Glomerular endothelial cell (primary cell): Measurements from ENCODE around the gene TADA2B. TPM values are rescaled to one million over a fixed set of nuclear protein-coding genes. Genes with fewer than 3 reads are reported as not detected.

Experiments
- DNase-seq: peaks from one replicate; pipeline ENCODE4 v3.0.0-alpha.2; 2011; ENCODE audit warnings: low read depth, low spot score; ENCODE audit errors: extremely low read depth
- total RNA-seq: library from RNA; depleted of rRNA; stranded (reverse); fragments of >200 nt; gene quantifications from 2 replicates; pipeline ENCODE4 v1.2.3, GENCODE V29; 2015

Gene TADA2B
- total RNA-seq, 1 donor from 2014 or later: 15.9 TPM

DNA sequence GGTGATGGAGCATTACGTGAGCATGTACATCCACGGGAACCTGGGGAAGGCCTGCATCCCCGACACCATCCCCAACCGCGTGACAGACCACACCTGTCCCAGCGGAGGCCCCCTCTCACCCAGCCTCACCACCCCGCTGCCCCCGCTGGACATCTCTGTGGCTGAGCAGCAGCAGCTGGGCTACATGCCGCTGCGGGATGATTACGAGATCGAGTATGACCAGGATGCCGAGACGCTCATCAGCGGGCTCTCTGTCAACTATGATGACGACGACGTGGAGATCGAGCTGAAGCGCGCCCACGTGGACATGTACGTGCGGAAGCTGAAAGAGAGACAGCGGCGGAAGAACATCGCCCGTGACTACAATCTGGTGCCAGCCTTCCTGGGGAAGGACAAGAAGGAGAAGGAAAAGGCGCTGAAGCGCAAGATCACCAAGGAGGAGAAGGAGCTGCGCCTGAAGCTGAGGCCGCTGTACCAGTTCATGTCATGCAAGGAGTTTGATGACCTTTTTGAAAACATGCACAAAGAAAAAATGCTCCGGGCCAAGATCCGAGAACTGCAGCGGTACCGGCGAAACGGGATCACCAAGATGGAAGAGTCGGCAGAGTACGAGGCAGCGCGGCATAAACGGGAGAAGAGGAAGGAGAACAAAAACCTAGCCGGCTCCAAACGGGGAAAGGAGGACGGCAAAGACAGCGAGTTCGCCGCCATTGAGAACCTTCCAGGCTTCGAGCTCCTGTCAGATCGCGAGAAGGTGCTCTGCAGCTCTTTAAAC lies 11.1 kb downstream of the TADA2B start:
- no peak for DNase-seq

DNA sequence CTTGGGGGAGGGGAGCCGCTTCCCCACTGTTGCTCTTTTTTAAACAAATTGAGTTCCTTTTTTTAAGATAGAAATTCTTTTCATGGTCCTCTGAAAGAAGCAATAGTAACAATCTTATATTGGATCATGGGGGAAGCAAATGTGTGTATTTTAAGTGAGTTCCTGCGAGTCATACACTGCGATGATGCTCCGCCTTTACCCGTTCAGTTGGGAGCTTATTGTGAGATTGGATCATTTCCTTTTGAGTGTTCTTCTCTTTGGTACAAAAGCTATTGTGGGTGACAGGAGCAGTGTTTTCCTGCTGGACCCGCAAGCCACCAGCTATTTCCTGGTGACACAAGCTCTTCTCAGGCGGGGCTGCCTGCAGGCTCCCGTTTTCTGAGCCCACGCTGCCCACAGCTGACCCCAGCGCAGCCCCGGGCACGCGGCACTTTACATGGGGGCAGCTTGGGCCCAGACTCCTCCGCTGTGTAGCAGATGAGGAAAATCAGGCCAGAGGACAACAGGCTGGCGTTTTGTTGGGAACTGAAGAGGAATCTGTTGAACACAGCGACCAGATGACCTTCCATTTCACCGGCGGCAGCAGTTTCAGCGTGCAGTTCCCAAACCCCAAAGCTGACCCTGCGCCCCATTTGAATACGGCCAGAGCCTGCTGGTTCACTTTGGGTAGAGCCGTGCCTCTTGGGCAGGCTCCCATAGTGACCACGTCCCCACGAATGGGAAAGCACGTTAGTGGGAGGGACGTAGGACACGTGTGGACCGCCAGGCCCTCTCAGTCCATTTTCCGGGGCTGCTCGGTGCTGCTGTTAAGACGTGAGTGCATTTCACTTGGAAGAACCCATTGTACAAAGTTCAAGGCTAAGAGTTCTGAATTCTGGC lies 12.2 kb downstream of the TADA2B start:
- no peak for DNase-seq

- DNase-seq: no peak
These were observed 12.8 kb downstream of the TADA2B start for GRCh38 chr4:7055990-7056325.

- DNase-seq: no peak
These were observed 15.6 kb downstream of the TADA2B start for GRCh38 chr4:7058792-7059191.

- DNase-seq: no peak
These were observed 16.5 kb downstream of the TADA2B start for GRCh38 chr4:7059662-7060061.

DNA sequence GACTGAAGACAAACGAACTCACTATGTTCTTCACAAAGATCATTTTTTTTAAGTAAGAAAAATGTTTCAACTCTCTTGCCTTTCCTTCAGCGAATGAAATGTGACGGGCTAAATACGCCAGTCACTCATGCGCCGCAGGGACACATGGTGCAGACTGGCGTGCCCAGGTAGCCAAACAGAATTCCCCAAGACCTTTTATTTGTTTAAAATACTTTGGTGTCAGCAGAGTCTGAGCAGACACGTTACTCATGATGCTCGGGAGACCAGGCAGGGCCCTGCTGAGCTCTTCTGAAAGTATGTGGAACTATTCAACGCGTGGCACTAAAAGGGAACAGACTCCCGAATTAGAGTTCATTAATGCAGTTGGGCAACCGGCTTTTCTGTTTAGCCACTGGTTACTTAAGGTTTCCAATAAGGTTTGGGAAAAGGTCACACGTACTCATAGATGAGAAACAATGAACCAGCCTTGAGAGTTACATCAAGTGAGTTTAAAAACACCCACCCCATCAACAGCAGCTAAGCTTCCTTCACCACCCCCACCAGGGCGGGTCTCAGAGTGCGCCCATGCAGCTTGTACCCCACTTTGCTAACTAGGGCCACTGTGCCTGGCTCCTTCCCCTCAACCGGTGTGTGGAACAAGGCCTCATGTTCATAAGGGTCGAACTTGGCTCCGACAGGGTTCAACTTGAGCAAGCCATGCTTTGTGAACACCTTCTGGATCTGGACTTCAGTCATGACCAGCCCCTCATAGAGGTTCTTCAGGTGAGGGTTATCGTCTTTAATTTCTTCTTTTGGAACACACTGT lies 17.4 kb downstream of the TADA2B start:
- no peak for DNase-seq

DNA sequence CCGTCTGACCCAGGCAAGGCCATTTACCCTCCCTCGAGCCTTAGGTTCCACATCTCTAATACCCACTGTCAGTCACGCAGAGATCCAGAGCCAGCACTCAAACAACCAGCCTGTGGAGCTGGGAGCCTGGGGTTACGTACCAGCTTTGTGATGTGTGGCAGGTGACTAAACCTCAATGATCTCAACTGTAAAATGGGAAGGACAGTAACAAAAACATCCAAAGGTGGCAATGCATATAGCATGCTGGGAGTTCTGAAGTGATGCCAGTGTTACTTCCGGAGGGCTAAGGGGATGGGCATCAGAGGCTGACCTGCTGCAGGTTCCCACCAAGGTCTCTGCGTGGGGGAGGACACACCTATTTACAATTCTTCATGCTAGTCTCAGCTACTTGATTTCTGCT lies 18.6 kb downstream of the TADA2B start:
- no peak for DNase-seq

DNA sequence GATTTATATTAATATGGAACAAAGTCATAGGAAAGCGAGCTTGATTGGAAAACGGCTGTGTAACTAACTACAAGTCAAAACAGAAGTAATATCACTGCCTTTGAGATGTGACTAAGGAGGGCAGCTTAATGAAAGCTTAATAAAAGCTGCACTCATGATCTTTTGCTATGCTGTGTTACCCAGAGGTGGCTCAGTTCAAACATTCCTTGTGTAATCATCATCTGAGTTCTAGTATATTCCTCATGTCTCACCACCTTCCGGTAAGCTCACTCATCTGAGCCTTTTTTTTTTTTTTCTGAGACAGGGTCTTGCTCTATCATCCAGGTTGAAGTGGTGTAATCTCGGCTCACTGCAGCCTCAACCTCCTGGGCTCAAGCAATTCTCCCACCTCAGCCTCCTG lies 19.6 kb downstream of the TADA2B start:
- DNase-seq: no peak

DNA sequence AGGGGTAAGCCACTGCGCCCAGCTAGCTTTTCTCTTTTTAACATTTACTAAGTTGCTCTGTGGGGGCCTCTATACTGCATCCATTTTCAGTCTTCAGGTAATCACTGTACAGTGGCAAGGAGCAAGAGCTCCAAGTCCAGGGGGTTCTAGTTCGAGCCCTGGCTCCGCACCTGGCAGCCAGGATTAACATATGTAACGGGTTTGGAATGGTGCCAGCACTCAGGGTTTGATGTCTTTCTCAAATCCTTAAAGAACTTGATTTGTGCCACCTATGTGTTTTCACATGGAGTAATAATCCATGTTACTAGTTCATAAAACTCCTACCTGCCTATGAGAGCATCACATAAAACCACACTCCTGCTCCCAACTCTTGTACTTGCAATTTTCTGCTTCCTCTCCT lies 20.2 kb downstream of the TADA2B start:
- no peak for DNase-seq

DNA sequence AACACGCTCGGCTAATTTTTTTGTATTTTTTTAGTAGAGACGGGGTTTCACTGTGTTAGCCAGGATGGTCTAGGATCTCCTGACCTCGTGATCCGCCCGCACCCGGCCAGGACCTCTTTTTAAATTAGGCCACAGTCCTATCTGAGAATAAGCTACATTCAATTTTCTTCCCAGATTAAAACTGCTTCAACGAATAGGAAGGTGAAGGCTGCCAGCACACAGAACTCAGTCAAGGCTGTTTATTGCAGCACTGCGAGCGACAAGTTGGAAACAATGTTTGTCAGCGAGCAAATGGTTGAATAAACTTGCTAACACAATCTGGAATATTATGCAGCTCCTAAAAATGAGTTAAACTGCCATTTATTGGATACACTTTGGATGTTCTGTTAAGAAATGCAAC lies 22.8 kb downstream of the TADA2B start:
- no peak for DNase-seq

- no peak for DNase-seq
These were observed 23.3 kb downstream of the TADA2B start for GRCh38 chr4:7066493-7066892.

DNA sequence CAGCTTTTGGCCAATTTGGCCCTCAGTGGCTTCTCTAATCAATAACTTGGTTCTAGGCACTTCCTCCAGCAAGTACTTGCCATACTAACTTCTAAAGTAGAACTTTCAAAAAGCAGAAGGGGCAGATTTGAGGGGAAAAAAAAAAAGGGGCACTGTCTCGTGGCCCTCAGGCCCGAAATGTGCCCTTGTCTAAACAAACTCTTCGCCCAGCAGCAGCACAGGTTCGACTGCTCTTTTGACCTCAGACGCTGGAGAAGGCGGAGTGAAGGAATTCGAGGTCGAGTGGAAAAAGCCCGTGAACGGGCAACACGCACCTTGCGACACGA lies 23.9 kb downstream of the TADA2B start:
- no peak for DNase-seq

GRCh38 chr4:7067452-7068278 lies 24.5 kb downstream of the TADA2B start, which contains the start of gene GRPEL1:
TSS of gene GRPEL1 (minus strand) at chr4:7068064. CDS start at chr4:7068032, 32 bp downstream.
- peak; percentile 96 for DNase-seq

- no peak for DNase-seq
These were observed 25.2 kb downstream of the TADA2B start for GRCh38 chr4:7068279-7068842.

DNA sequence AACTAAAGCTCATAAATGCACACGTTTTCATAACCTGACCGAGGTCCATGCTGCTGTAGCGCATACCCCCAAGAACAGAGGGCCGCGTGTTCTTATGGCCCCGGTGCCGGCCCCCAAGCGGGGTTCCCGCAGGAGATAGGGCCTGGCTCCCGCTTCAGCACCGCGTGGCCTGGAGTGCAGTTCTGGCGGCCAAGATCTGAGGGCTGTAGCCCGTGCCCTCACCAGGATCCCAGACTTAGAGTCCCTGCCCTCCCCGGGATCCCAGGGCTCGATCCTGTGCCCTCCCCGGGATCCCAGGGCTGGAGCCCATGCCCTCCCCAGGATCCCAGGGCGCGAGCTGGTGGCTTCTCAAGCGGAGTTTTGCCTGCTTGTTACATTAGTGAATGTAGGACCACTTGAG lies 25.7 kb downstream of the TADA2B start:
- DNase-seq: no peak

DNA sequence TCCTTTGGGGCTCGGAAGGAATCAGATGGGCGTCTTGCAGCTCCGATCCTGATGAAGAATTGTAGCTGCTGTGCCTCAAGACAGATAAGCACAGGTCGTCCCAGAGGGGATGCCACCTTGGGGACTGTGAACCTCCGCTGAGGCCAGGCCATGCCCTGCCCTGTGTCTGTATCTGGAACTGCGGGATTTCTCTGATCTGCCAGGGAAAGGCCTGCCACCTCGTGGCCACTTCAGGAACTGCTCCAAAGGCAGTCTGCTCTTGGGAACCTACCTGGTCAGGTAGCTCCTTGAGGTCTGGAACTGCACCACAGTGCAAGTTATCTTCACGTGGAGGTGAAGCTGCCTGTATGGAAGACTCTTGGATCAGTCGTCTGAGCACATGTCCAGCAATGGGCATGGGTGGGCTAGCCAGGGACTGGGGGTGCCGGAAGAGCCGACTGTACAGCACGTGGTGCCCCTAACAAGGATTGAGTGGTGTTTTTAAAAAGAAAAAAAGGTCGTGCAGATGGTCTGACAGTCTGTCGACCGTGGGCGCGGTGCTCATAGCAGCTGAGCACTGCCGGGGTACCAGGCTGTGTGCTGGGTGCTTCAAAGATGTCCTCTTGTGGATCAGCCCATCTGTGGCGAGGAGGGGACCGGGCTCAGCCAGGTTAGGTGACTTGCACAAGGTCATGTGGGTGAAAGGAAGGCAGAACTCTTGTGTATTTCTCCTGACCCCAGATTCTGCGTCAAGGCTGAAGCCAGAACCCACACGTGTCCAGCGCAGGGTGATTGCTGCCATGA lies 27.7 kb downstream of the TADA2B start:
- DNase-seq: no peak

GRCh38 chr4:7073059-7073458 lies 29.9 kb downstream of the TADA2B start:
- DNase-seq: no peak

GRCh38 chr4:7073526-7074390 lies 30.6 kb downstream of the TADA2B start:
- DNase-seq: no peak
